Kidney (tissue), 22 donors: ENCODE measurements around the gene PLPP1. TPM values are rescaled to one million over a fixed set of nuclear protein-coding genes. Genes with fewer than 3 reads are reported as not detected.

Source experiments
- DNase-seq, 5 donors: peaks; one replicate each; pipeline ENCODE4 v3.0.0-alpha.2; 2013 to 2020
- FAIRE-seq: peaks from 2 replicates; lab custom pipeline; 2012; peaks lifted over from hg19 to GRCh38; lab: Jason Lieb, UNC
- H3K27ac ChIP-seq, 2 donors: one replicate each; pipeline ENCODE4 v1.7.0; 2013; ENCODE audit warnings: low read depth in 2 of 2, low read length in 2 of 2, inconsistent platforms in 1 of 2
- H3K27me3 ChIP-seq: one replicate; pipeline ENCODE4 v1.7.1; 2013; ENCODE audit warnings: low read length, inconsistent platforms; ENCODE audit not compliant: control insufficient read depth, insufficient read depth
- H3K36me3 ChIP-seq, 3 donors: one replicate each; pipeline versions ENCODE4 v1.7.0 to v1.7.1; 2013; ENCODE audit warnings: low read length in 3 of 3, control low read depth in 1 of 3, inconsistent platforms in 1 of 3; ENCODE audit not compliant: insufficient read depth in 3 of 3, control insufficient read depth in 2 of 3
- H3K4me1 ChIP-seq, 3 donors: one replicate each; pipeline versions ENCODE4 v1.7.0 to v1.7.1; 2013; ENCODE audit warnings: low read length in 3 of 3, inconsistent platforms in 1 of 3, low read depth in 1 of 3; ENCODE audit not compliant: control insufficient read depth in 2 of 3, insufficient read depth in 2 of 3
- H3K4me3 ChIP-seq, 3 donors: one replicate each; pipeline versions ENCODE4 v1.7.0 to v1.8.1; 2013; ENCODE audit warnings: low read length in 3 of 3, control low read depth in 1 of 3, inconsistent platforms in 1 of 3
- H3K9ac ChIP-seq, 3 donors: one replicate each; pipeline versions ENCODE4 v1.7.0 to v1.7.1; 2013; ENCODE audit warnings: low read length in 3 of 3, control low read depth in 1 of 3, inconsistent platforms in 1 of 3
- H3K9me3 ChIP-seq, 3 donors: one replicate each; pipeline versions ENCODE4 v1.7.0 to v1.7.1; 2013; ENCODE audit warnings: low read length in 3 of 3, control low read depth in 1 of 3, inconsistent platforms in 1 of 3; ENCODE audit not compliant: control insufficient read depth in 2 of 3, insufficient read depth in 1 of 3
- CTCF ChIP-seq: IDR thresholded peaks from 3 replicates; pipeline ENCODE4 v1.5.1; 2012; ENCODE audit warnings: mild to moderate bottlenecking, moderate library complexity, borderline replicate concordance; ENCODE audit not compliant: insufficient read depth; ENCODE audit errors: extremely low read depth
- intact Hi-C: fragments of 100-400 bp; cut with DNase I; formaldehyde crosslinking; loops from one replicate; pipeline ENCODE4 v1.11.1; 2022
- long read RNA-seq, 10 donors: library from polyadenylated mRNA in 1 of 10; unstranded in 1 of 10; transcript quantifications; one replicate each; pipeline ENCODE4 v2.0.0 and lab custom pipeline, GENCODE V29; 2021 to 2026
- polyA plus RNA-seq: library from polyadenylated mRNA; stranded (reverse); fragments of 350-450 nt; fragmentation: Illumina TruSeq; extraction: RNeasy Lipid Tissue Mini Kit (QIAGEN cat#74804); gene quantifications from one replicate; pipeline ENCODE4 v1.2.3, GENCODE V29; 2014; ENCODE audit warnings: low read depth, low replicate concordance; ENCODE audit not compliant: insufficient read depth
- total RNA-seq: library from RNA; stranded (reverse); fragmentation: NEBNext Ultra II Directional; extraction: Animal tissue kit (Norgen Biotek cat#: 25700); gene quantifications from one replicate; pipeline ENCODE4 v1.2.1, GENCODE V29; 2021
- donor health status: control.
- donor health status: control.
- donor health status: control.
- donor health status: control.
- donor health status: control.
- donor health status: DM: yes; HTN: yes; CAD: no.
- donor health status: Normal renal cell carcinoma (clear cell type).

Gene PLPP1
- total RNA-seq (144 TPM), polyA plus RNA-seq (166 TPM)
- long read RNA-seq, donor 1, transcript PLPP1-202 (6 exons, 1,597 nt), result major isoform, 19 of 19 reads
- long read RNA-seq, donor 1, partial matches to known transcripts, result 0 of 19 reads
- long read RNA-seq, donor 1, other reads (novel, unspliced or antisense), result 0 of 19 reads
- long read RNA-seq, donor 2, transcript PLPP1-202 (6 exons, 1,597 nt), result major isoform, 44 of 53 reads
- long read RNA-seq, donor 2, partial matches to known transcripts, result 0 of 53 reads
- long read RNA-seq, donor 2, other reads (novel, unspliced or antisense), result 8 of 53 reads
- long read RNA-seq, donor 3, transcript PLPP1-202 (6 exons, 1,597 nt), result major isoform, 33 of 45 reads
- long read RNA-seq, donor 3, partial matches to known transcripts, result 9 of 45 reads
- long read RNA-seq, donor 3, other reads (novel, unspliced or antisense), result 0 of 45 reads
- long read RNA-seq, donor 4, transcript PLPP1-202 (6 exons, 1,597 nt), result major isoform, 28 of 35 reads
- long read RNA-seq, donor 4, partial matches to known transcripts, result 0 of 35 reads
- long read RNA-seq, donor 4, other reads (novel, unspliced or antisense), result 5 of 35 reads
- long read RNA-seq, donor 5, transcript PLPP1-202 (6 exons, 1,597 nt), result major isoform, 5 of 5 reads
- long read RNA-seq, donor 5, partial matches to known transcripts, result 0 of 5 reads
- long read RNA-seq, donor 5, other reads (novel, unspliced or antisense), result 0 of 5 reads
- long read RNA-seq, donor 6, transcript PLPP1-202 (6 exons, 1,597 nt), result major isoform, 37 of 53 reads
- long read RNA-seq, donor 6, partial matches to known transcripts, result 14 of 53 reads
- long read RNA-seq, donor 6, other reads (novel, unspliced or antisense), result 0 of 53 reads
- long read RNA-seq, donor 7, transcript PLPP1-201 (6 exons, 1,550 nt), result minor isoform, 27 of 276 reads
- long read RNA-seq, donor 7, transcript PLPP1-202 (6 exons, 1,597 nt), result major isoform, 218 of 276 reads
- long read RNA-seq, donor 7, partial matches to known transcripts, result 6 of 276 reads
- long read RNA-seq, donor 7, other reads (novel, unspliced or antisense), result 25 of 276 reads
- long read RNA-seq, donor 8, transcript PLPP1-202 (6 exons, 1,597 nt), result major isoform, 38 of 52 reads
- long read RNA-seq, donor 8, partial matches to known transcripts, result 7 of 52 reads
- long read RNA-seq, donor 8, other reads (novel, unspliced or antisense), result 5 of 52 reads
- long read RNA-seq, donor 9, transcript PLPP1-202 (6 exons, 1,597 nt), result major isoform, 17 of 19 reads
- long read RNA-seq, donor 9, partial matches to known transcripts, result 0 of 19 reads
- long read RNA-seq, donor 9, other reads (novel, unspliced or antisense), result 0 of 19 reads
- long read RNA-seq, donor 10, transcript PLPP1-202 (6 exons, 1,597 nt), result major isoform, 20 of 45 reads
- long read RNA-seq, donor 10, partial matches to known transcripts, result 13 of 45 reads
- long read RNA-seq, donor 10, other reads (novel, unspliced or antisense), result 9 of 45 reads

GRCh38 chr5:55534436-55535198 lies at the start of gene PLPP1:
TSS of gene PLPP1 (minus strand) at chr5:55534964. CDS start at chr5:55534629, 335 bp downstream.
- FAIRE-seq (no peak), DNase-seq (peak; percentile 94 to 98 (median 96))
- peaks cover 0 to 9% (median 5%) of the 10 kb centered on the region in 3 donors for H3K4me1 ChIP-seq
- H3K27ac ChIP-seq, result peak within 1 kb of the TSS; percentile 88 to 97
- H3K4me3 ChIP-seq, result peak within 1 kb of the TSS; percentile 82 to 97 (median 95)
- H3K9ac ChIP-seq, result peak within 1 kb of the TSS; percentile 82 to 89 (median 83)
- no peak for TF ChIP-seq CTCF
- no peaks in the 10 kb centered on the region for H3K36me3 ChIP-seq
- intact Hi-C loops, result no loop called here
- no peaks in the 10 kb centered on the region for H3K27me3 ChIP-seq
- H3K9me3 ChIP-seq, result no peaks in the 10 kb centered on the region

- Histone ChIP-seq H3K4me3 (no peak overlapping the region), H3K27me3 (no peaks in the 10 kb centered on the region), H3K9ac (no peak overlapping the region), H3K9me3 (no peaks in the 10 kb centered on the region), H3K27ac (no peak overlapping the region), H3K36me3 (no peaks in the 10 kb centered on the region), H3K4me1 (no peaks in the 10 kb centered on the region)
- FAIRE-seq, result no peak
- DNase-seq, result no peak
- TF ChIP-seq CTCF, result no peak
- intact Hi-C loops, result no loop called here
These were observed 48.8 kb upstream of the PLPP1 start for GRCh38 chr5:55583578-55583977.

- DNase-seq (no peak), FAIRE-seq (no peak)
- no peaks in the 10 kb centered on the region for H3K9me3 ChIP-seq
- TF ChIP-seq CTCF, result no peak
- no peaks in the 10 kb centered on the region for H3K27me3 ChIP-seq
- no peak overlapping the region for H3K4me3 ChIP-seq
- intact Hi-C loops, result no loop called here
- no peak overlapping the region for H3K27ac ChIP-seq
- H3K4me1 ChIP-seq, result no peaks in the 10 kb centered on the region
- no peak overlapping the region for H3K9ac ChIP-seq
- H3K36me3 ChIP-seq, result no peaks in the 10 kb centered on the region
These were observed 47.5 kb upstream of the PLPP1 start for GRCh38 chr5:55582256-55582655.
